Prostate gland (tissue), 2 donors: ENCODE results near the gene PRKCI. TPM values are rescaled to one million over a fixed set of nuclear protein-coding genes. Genes with fewer than 3 reads are reported as not detected.

Experiments
- DNase-seq: peaks from one replicate; pipeline ENCODE4 v3.0.0-alpha.2; 2019; ENCODE audit warnings: low spot score
- H3K27ac ChIP-seq, 2 donors: fragments of 200-600 bp; sonication (generic); 2 replicates each; pipeline ENCODE4 v1.5.1; 2017 to 2019
- H3K27me3 ChIP-seq: fragments of 200-600 bp; sonication (generic); replicated peaks from 2 replicates; pipeline ENCODE4 v1.5.1; 2019; ENCODE audit not compliant: insufficient read depth
- H3K36me3 ChIP-seq, 2 donors: fragments of 200-600 bp; sonication (generic); 1 replicate in 1 of 2; 2 replicates in 1 of 2; pipeline versions ENCODE4 v1.5.1 to v1.8.1; 2017 to 2019
- H3K4me1 ChIP-seq: fragments of 200-600 bp; sonication (generic); replicated peaks from 2 replicates; pipeline ENCODE4 v1.5.1; 2019
- H3K4me3 ChIP-seq, 2 donors: fragments of 200-600 bp; sonication (generic); 2 replicates each; pipeline ENCODE4 v1.5.1; 2017 to 2019
- H3K9me3 ChIP-seq: fragments of 200-600 bp; sonication (generic); 2 replicates; pipeline ENCODE4 v1.5.1; 2017
- POLR2A ChIP-seq: fragments of 450-650 bp; IDR thresholded peaks from one replicate; pipeline ENCODE4 v1.6.1; 2016; ENCODE audit warnings: antibody characterized with exemption, mild to moderate bottlenecking
- POLR2AphosphoS5 ChIP-seq: sonication (generic); formaldehyde crosslinking; IDR thresholded peaks from one replicate; pipeline ENCODE4 v1.6.1; 2017; ENCODE audit warnings: antibody characterized with exemption
- WGBS: methylation state at CpG from one replicate; pipeline ENCODE4 v1.1.5; 2018; 5-methylcytosine and 5-hydroxymethylcytosine counted together
- intact Hi-C: fragments of 100-400 bp; cut with DNase I; formaldehyde crosslinking; loops from one replicate; pipeline ENCODE4 v1.14.2; 2022
- total RNA-seq, 2 donors: library from RNA; depleted of rRNA; stranded (reverse); fragments of >200 nt; gene quantifications; one replicate each; pipeline ENCODE4 v1.1.0, GENCODE V29; 2016
- TF ChIP-seq, protein P1 (sequence below), 4 experiments: fragments of 200-600 bp in 2 of 4; fragments of 450-650 bp in 2 of 4; sonication (generic) in 2 of 4; IDR thresholded peaks; 1 replicate in 3 of 4; 2 replicates in 1 of 4; pipeline ENCODE4 v1.5.1; 2016 to 2019; ENCODE audit warnings: antibody characterized with exemption in 4 of 4, mild to moderate bottlenecking in 2 of 4, moderate library complexity in 2 of 4

Gene PRKCI
- total RNA-seq, 2 donors from 2014 or later: 44.6 to 74.4 TPM

DNA sequence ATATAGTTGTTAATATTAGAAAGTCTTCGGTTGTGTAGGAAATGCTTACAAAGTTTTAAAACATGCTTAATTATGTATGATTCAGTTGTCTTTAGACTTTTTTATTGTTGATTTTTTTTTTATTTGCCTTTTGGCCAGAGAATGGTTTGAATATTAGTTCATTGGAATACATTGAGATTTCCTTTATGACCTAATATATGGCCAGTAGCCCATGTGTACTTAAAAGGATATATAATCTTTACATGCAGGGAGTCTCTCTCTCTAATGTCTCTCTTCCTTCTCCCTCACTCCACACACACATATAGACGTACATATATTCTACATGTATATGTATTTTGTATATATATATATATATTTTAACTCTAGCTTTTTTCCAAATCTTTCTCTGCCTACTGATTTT lies 68.0 kb downstream of the PRKCI start:
- Histone ChIP-seq H3K4me1 (no peaks in the 10 kb centered on the region), H3K36me3 (no peaks in the 10 kb centered on the region), H3K27ac (no peak overlapping the region), H3K27me3 (no peaks in the 10 kb centered on the region), H3K9me3 (no peaks in the 10 kb centered on the region), H3K4me3 (no peak overlapping the region)
- WGBS: 93% methylated on average over 2 of the region's 2 CpGs
- intact Hi-C loops: no loop called here
- TF ChIP-seq POLR2A (no peak), POLR2AphosphoS5 (no peak)
- TF ChIP-seq, protein P1, sequence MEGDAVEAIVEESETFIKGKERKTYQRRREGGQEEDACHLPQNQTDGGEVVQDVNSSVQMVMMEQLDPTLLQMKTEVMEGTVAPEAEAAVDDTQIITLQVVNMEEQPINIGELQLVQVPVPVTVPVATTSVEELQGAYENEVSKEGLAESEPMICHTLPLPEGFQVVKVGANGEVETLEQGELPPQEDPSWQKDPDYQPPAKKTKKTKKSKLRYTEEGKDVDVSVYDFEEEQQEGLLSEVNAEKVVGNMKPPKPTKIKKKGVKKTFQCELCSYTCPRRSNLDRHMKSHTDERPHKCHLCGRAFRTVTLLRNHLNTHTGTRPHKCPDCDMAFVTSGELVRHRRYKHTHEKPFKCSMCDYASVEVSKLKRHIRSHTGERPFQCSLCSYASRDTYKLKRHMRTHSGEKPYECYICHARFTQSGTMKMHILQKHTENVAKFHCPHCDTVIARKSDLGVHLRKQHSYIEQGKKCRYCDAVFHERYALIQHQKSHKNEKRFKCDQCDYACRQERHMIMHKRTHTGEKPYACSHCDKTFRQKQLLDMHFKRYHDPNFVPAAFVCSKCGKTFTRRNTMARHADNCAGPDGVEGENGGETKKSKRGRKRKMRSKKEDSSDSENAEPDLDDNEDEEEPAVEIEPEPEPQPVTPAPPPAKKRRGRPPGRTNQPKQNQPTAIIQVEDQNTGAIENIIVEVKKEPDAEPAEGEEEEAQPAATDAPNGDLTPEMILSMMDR (IDR thresholded peaks at IDR 0.05): no peak
- DNase-seq: no peak

DNA sequence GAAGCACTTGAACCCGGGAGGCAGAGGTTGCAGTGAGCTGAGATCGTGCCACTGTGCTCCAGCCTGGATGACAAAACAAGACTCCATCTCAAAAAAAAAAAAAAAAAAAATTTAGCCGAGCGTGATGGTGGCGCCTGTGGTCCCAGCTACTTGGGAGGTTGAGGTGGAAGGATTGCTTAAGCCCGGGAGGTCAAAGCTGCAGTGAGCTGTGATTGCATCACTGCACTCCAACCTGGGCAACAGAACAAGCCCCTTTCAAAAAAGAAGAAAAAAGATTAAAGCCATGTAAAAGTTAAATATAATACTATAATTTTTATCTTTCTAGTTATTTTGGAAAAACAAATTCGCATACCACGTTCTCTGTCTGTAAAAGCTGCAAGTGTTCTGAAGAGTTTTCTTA lies 73.4 kb downstream of the PRKCI start:
- no peak for TF ChIP-seq POLR2AphosphoS5
- TF ChIP-seq, protein P1 (IDR thresholded peaks at IDR 0.05): no peak
- TF ChIP-seq POLR2A: no peak
- Histone ChIP-seq H3K27ac (no peak overlapping the region), H3K4me3 (no peak overlapping the region), H3K4me1 (no peaks in the 10 kb centered on the region), H3K9me3 (no peaks in the 10 kb centered on the region), H3K36me3 (peaks cover 0 to 7% of the 10 kb centered on the region in 2 donors), H3K27me3 (no peaks in the 10 kb centered on the region)
- DNase-seq: no peak
- WGBS: 91% methylated on average over 8 of the region's 8 CpGs
- intact Hi-C loops: no loop called here

DNA sequence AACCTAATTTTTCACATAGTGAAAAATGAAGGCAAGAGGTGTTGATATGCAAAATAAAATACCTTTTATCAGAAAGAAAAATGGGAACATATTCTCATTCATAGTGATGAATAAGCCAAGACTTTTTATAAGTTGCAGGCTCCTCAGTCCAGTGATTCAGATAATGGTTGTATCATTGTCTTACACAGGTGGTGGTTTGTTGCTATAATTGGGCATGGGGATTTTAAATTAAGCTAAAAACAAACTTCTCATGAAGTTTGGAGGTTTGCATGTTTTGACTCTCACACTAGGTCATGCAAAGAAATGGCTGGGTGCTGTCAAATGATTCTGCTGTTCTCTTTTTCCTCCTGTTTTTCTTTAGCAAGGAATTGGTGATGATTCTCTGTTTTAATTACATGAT lies 74.5 kb downstream of the PRKCI start:
- no peaks in the 10 kb centered on the region for H3K4me1 ChIP-seq
- TF ChIP-seq POLR2AphosphoS5 (no peak), POLR2A (no peak)
- TF ChIP-seq, protein P1 (IDR thresholded peaks at IDR 0.05): no peak
- no peaks in the 10 kb centered on the region for H3K27me3 ChIP-seq
- H3K36me3 ChIP-seq: peaks cover 0 to 7% of the 10 kb centered on the region in 2 donors
- H3K4me3 ChIP-seq: no peak overlapping the region
- intact Hi-C loops: no loop called here
- no peak overlapping the region for H3K27ac ChIP-seq
- no peak for DNase-seq
- H3K9me3 ChIP-seq: no peaks in the 10 kb centered on the region

DNA sequence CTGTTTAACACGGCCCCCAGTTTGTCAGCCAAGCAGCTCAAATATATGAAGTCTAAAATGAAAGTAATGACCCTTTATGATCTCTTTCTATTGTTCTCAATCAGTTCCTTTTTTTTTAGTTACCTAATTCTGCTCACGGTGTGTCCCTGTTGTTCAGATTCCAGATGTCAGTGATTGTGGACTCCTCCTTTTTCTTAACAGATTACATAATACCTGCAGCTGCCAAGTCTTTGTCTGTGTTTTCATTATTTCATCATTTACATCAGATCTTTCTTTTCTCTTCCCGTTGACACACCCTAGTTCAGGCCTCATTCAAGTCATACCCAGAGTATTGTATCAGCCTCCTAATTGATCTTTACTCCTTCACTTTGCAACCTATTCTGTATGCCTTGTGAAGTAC lies 79.2 kb downstream of the PRKCI start:
- H3K36me3 ChIP-seq: peaks cover 0 to 7% of the 10 kb centered on the region in 2 donors
- no peaks in the 10 kb centered on the region for H3K4me1 ChIP-seq
- H3K4me3 ChIP-seq: no peak overlapping the region
- H3K27ac ChIP-seq: no peak overlapping the region
- no peaks in the 10 kb centered on the region for H3K9me3 ChIP-seq
- TF ChIP-seq, protein P1 (IDR thresholded peaks at IDR 0.05): no peak
- TF ChIP-seq POLR2A (no peak), POLR2AphosphoS5 (no peak)
- no peak for DNase-seq
- no peaks in the 10 kb centered on the region for H3K27me3 ChIP-seq
- intact Hi-C loops: no loop called here
- WGBS: 42% methylated on average over 3 of the region's 3 CpGs

DNA sequence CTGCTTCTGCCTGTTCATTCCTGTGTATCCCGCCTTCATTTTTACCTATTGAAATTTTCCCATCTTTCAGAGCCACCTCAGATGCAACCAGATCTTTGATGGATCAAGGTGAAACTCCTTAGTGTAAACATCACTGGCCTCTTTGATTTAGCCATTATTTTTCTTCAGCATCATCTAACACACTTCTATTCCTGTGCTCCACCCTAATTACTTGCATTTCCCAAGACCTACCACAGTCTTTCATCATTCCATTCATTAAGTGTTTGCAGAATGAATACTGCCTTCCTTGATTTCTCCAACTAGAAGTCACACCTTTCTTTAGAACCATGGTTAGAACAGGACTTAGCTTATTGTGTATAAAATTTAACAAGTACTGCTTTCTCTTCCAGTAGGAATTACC lies 79.8 kb downstream of the PRKCI start:
- TF ChIP-seq POLR2A (no peak), POLR2AphosphoS5 (no peak)
- TF ChIP-seq, protein P1 (IDR thresholded peaks at IDR 0.05): no peak
- no peak for DNase-seq
- Histone ChIP-seq H3K4me1 (no peaks in the 10 kb centered on the region), H3K9me3 (no peaks in the 10 kb centered on the region), H3K4me3 (no peak overlapping the region), H3K36me3 (peaks cover 0 to 7% of the 10 kb centered on the region in 2 donors), H3K27ac (no peak overlapping the region), H3K27me3 (no peaks in the 10 kb centered on the region)
- intact Hi-C loops: no loop called here
- 98% methylated on average over 1 of the region's 1 CpG for WGBS
